Endothelial cell of umbilical vein (primary cell): ENCODE results near the gene GLTP. TPM values are rescaled to one million over a fixed set of nuclear protein-coding genes. Genes with fewer than 3 reads are reported as not detected.

Source experiments
- BruUV-seq: library from RNA; stranded (reverse); fragments of 400-500 nt; replicated peaks from 2 replicates; lab custom pipeline; 2021; lab: Mats Ljungman, UMichigan
- CTCF ChIA-PET: fragments of 300-600, 350-600 bp; sonication (Branson Sonifier 250); formaldehyde crosslinking; loops from one replicate; lab custom pipeline; 2021; ENCODE audit warnings: antibody characterized with exemption, inconsistent platforms; lab: Charles Lee
- POLR2A ChIA-PET: fragments of 300-600, 350-600 bp; sonication (Branson Sonifier 250); formaldehyde crosslinking; loops from one replicate; lab custom pipeline; 2021; ENCODE audit warnings: antibody characterized with exemption, inconsistent platforms; lab: Charles Lee
- DNase-seq: peaks from one replicate; pipeline ENCODE4 v3.0.0-alpha.2; 2011; ENCODE audit warnings: low read depth, low spot score
- FAIRE-seq: peaks from 2 replicates; lab custom pipeline; 2011; peaks lifted over from hg19 to GRCh38; lab: Jason Lieb, UNC
- H2AFZ ChIP-seq: 2 replicates; pipeline ENCODE4 v1.6.0; 2012; ENCODE audit warnings: low read depth, low read length, control low read depth, inconsistent platforms
- H3K27ac ChIP-seq: 2 replicates; pipeline ENCODE4 v1.5.1; 2011; ENCODE audit warnings: low read depth, mild to moderate bottlenecking, control low read depth, low read length, moderate library complexity; ENCODE audit not compliant: insufficient read depth
- H3K27me3 ChIP-seq, 2 experiments: 2 replicates each; pipeline versions ENCODE4 v1.6.0 to v1.6.1; 2011; ENCODE audit warnings: low read length in 2 of 2, mixed read lengths in 1 of 2; ENCODE audit not compliant: control insufficient read depth in 2 of 2, insufficient read depth in 2 of 2
- H3K36me3 ChIP-seq, 2 experiments: 2 replicates in 1 of 2; 3 replicates in 1 of 2; pipeline ENCODE4 v1.5.1; 2011; ENCODE audit warnings: low read length in 2 of 2, mild to moderate bottlenecking in 1 of 2, moderate library complexity in 1 of 2; ENCODE audit not compliant: control insufficient read depth in 2 of 2, insufficient read depth in 2 of 2; ENCODE audit errors: extremely low read depth in 1 of 2
- H3K4me1 ChIP-seq: 3 replicates; pipeline ENCODE4 v1.5.1; 2011; ENCODE audit warnings: mild to moderate bottlenecking, low read length; ENCODE audit not compliant: control insufficient read depth, insufficient read depth; ENCODE audit errors: extremely low read depth
- H3K4me2 ChIP-seq: 2 replicates; pipeline ENCODE4 v1.6.1; 2011; ENCODE audit warnings: low read length, control low read depth, mixed read lengths; ENCODE audit not compliant: insufficient read depth
- H3K4me3 ChIP-seq, 3 experiments: fragments of 200-600 bp in 1 of 3; sonication (generic), shearing (Covaris generic) in 1 of 3; replicated peaks in 1 of 3; 2 replicates each; pipeline ENCODE4 v1.5.1; 2011 to 2016; ENCODE audit warnings: control low read depth in 3 of 3, low read length in 3 of 3, mild to moderate bottlenecking in 2 of 3, inconsistent platforms in 1 of 3, low read depth in 1 of 3, moderate library complexity in 1 of 3; ENCODE audit not compliant: insufficient read depth in 1 of 3
- H3K79me2 ChIP-seq: 2 replicates; pipeline ENCODE4 v1.6.0; 2012; ENCODE audit warnings: low read length, inconsistent platforms; ENCODE audit not compliant: control insufficient read depth, insufficient read depth
- H3K9ac ChIP-seq: replicated peaks from 2 replicates; pipeline ENCODE3; 2011; ENCODE audit warnings: low read length, control low read depth; ENCODE audit not compliant: insufficient read depth; ENCODE audit errors: extremely low read depth
- H3K9me1 ChIP-seq: replicated peaks from 3 replicates; pipeline ENCODE4 v1.6.0; 2011; ENCODE audit warnings: mild to moderate bottlenecking, low read length; ENCODE audit not compliant: control insufficient read depth, insufficient read depth; ENCODE audit errors: extremely low read depth
- H3K9me3 ChIP-seq: replicated peaks from 2 replicates; pipeline ENCODE4 v1.5.1; 2012; ENCODE audit warnings: low read length, inconsistent platforms; ENCODE audit not compliant: control insufficient read depth, insufficient read depth
- H4K20me1 ChIP-seq: replicated peaks from 2 replicates; pipeline ENCODE3; 2011; ENCODE audit warnings: mild to moderate bottlenecking, low read length; ENCODE audit not compliant: control insufficient read depth, insufficient read depth; ENCODE audit errors: extremely low read depth
- EZH2 ChIP-seq: IDR thresholded peaks from 2 replicates; pipeline ENCODE4 v1.6.1; 2012; ENCODE audit warnings: borderline replicate concordance, low read depth, mild to moderate bottlenecking, moderate library complexity, low read length, inconsistent platforms; ENCODE audit not compliant: severe bottlenecking
- FOS ChIP-seq: IDR thresholded peaks from 2 replicates; pipeline ENCODE4 v1.6.1; 2011; ENCODE audit warnings: mild to moderate bottlenecking, low read length, moderate library complexity, borderline replicate concordance; ENCODE audit not compliant: insufficient read depth
- GATA2 ChIP-seq: IDR thresholded peaks from 2 replicates; pipeline ENCODE4 v1.7.0; 2011; ENCODE audit warnings: low read depth, mild to moderate bottlenecking, moderate library complexity, mixed read lengths, low read length; ENCODE audit not compliant: insufficient read length, insufficient read depth
- JUN ChIP-seq: IDR thresholded peaks from 2 replicates; pipeline ENCODE4 v1.6.1; 2011; ENCODE audit warnings: borderline replicate concordance, low read depth; ENCODE audit not compliant: insufficient read length, insufficient read depth
- MYC ChIP-seq: IDR thresholded peaks from one replicate; pipeline ENCODE4 v1.6.1; 2011; ENCODE audit warnings: mild to moderate bottlenecking, low read depth, low read length
- POLR2A ChIP-seq: IDR thresholded peaks from 2 replicates; pipeline ENCODE4 v1.6.1; 2012; ENCODE audit warnings: low read depth, mild to moderate bottlenecking, control low read depth, low read length
- POLR2AphosphoS5 ChIP-seq: IDR thresholded peaks from 2 replicates; pipeline ENCODE4 v1.6.1; 2012; ENCODE audit warnings: low read depth, mild to moderate bottlenecking, control low read depth, low read length, moderate library complexity; ENCODE audit not compliant: insufficient read depth
- dilution Hi-C: fragments of 300-500 bp; cut with MboI; formaldehyde crosslinking; loops from one replicate; pipeline ENCODE4 v1.15.0; 2019; ENCODE audit warnings: low sequenced_read_pairs; ENCODE audit not compliant: extremely low pct_ligation_motif_present
- intact Hi-C: fragments of 100-400 bp; cut with micrococcal nuclease; formaldehyde crosslinking; loops from one replicate; pipeline ENCODE4 v1.10.0; 2022
- polyA plus RNA-seq, 4 experiments: library from polyadenylated mRNA; depleted of rRNA in 3 of 4; stranded (reverse) in 3 of 4; unstranded in 1 of 4; fragments of >200 nt; gene quantifications; 2 replicates each; pipeline versions ENCODE4 v1.2.1 to v1.2.3, GENCODE V29; 2011 to 2012; ENCODE audit warnings: missing spikeins in 1 of 4
- total RNA-seq: library from RNA; stranded (reverse); gene quantifications from 2 replicates; pipeline ENCODE4 v1.2.3, GENCODE V29; 2021
- TF ChIP-seq, protein P1 (sequence below), 2 donors: IDR thresholded peaks; 1 replicate in 1 of 2; 2 replicates in 1 of 2; pipeline ENCODE4 v1.5.1; 2011; ENCODE audit warnings: low read length in 2 of 2, mild to moderate bottlenecking in 2 of 2, moderate library complexity in 2 of 2, control low read depth in 1 of 2, inconsistent platforms in 1 of 2, low read depth in 1 of 2; ENCODE audit not compliant: insufficient read depth in 1 of 2; ENCODE audit errors: extremely low read depth in 1 of 2
- TF ChIP-seq, protein P2 (sequence below): IDR thresholded peaks from 2 replicates; pipeline ENCODE4 v1.6.1; 2011; ENCODE audit not compliant: insufficient read depth, insufficient read length

Gene GLTP
- total and polyA plus RNA-seq, 2 donors (not counting 3 experiments of a cell fraction or from before 2014, with no cell fraction given): 21.5 to 46.6 TPM

DNA sequence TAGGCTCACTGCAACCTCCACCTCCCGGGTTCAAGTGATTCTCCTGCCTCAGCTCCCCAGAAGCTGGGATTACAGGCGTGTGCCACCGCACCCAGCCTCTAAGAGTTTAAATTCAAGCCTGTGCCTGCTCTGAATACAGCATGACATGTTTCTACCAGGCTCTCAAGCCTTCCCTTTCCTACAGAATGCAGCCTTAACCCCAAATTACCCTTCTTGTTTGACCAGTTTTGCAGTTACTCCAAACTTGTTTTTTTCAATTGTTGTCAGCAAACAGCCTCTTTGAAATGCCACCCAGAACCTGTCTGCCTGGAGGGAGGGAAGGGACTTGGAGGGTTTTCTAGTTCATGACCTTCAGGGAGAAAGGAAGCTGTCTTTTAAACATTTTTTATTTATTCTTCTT is 15.4 kb downstream of the GLTP start:
- POLR2A ChIA-PET: no interaction called here
- DNase-seq (no peak), FAIRE-seq (no peak)
- H3K9me3 ChIP-seq: no peaks in the 10 kb centered on the region
- no peak overlapping the region for H3K27ac ChIP-seq
- dilution Hi-C loops: no loop called here
- intact Hi-C loops: no loop called here
- peaks cover 0 to 5% of the 10 kb centered on the region in 2 experiments for H3K36me3 ChIP-seq
- H3K4me1 ChIP-seq: no peaks in the 10 kb centered on the region
- H3K27me3 ChIP-seq: no peaks in the 10 kb centered on the region
- no peak overlapping the region for H3K4me2 ChIP-seq
- H4K20me1 ChIP-seq: no peaks in the 10 kb centered on the region
- H3K9ac ChIP-seq: no peak overlapping the region
- no peak overlapping the region for H3K4me3 ChIP-seq
- H3K79me2 ChIP-seq: peaks cover 5% of the 10 kb centered on the region
- no peak overlapping the region for H2AFZ ChIP-seq
- TF ChIP-seq, protein P1, sequence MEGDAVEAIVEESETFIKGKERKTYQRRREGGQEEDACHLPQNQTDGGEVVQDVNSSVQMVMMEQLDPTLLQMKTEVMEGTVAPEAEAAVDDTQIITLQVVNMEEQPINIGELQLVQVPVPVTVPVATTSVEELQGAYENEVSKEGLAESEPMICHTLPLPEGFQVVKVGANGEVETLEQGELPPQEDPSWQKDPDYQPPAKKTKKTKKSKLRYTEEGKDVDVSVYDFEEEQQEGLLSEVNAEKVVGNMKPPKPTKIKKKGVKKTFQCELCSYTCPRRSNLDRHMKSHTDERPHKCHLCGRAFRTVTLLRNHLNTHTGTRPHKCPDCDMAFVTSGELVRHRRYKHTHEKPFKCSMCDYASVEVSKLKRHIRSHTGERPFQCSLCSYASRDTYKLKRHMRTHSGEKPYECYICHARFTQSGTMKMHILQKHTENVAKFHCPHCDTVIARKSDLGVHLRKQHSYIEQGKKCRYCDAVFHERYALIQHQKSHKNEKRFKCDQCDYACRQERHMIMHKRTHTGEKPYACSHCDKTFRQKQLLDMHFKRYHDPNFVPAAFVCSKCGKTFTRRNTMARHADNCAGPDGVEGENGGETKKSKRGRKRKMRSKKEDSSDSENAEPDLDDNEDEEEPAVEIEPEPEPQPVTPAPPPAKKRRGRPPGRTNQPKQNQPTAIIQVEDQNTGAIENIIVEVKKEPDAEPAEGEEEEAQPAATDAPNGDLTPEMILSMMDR (IDR thresholded peaks at IDR 0.05; ENCODE audit: extremely low read depth in 1 of 2, insufficient read depth in 1 of 2, low read depth in 1 of 2, low read length in 2 of 2): no peak
- no peak for TF ChIP-seq GATA2
- no peak for TF ChIP-seq JUN
- no peak for TF ChIP-seq EZH2
- no peak for TF ChIP-seq POLR2AphosphoS5
- no peak for TF ChIP-seq MYC
- TF ChIP-seq, protein P2, sequence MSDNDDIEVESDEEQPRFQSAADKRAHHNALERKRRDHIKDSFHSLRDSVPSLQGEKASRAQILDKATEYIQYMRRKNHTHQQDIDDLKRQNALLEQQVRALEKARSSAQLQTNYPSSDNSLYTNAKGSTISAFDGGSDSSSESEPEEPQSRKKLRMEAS: no peak
- TF ChIP-seq POLR2A: no peak
- no peak for TF ChIP-seq FOS
- CTCF ChIA-PET: interaction anchor here (0.6 to 1.4 kb wide), 3 partner anchors 12 to 334 kb away, joined by 3 to 5 read pairs (median 3); no protein-coding TSS in a partner anchor
- no peaks in the 10 kb centered on the region for H3K9me1 ChIP-seq
- no TSS peak for BruUV-seq
